HG03565 (cell line): ENCODE data around the gene SLC9A3.
"Not testable (repeated sequence)": the region's sequence is repeated elsewhere in the genome, so short reads cannot be mapped to it uniquely, and the experiment has no call there.

Experiments used
- ATAC-seq: cut with Tn5 transposase; IDR thresholded peaks from one replicate; pipeline ENCODE4 v1.9.1; 2021; ENCODE audit warnings: mild to moderate bottlenecking, moderate library complexity; ENCODE audit not compliant: unreplicated experiment

Gene SLC9A3

DNA sequence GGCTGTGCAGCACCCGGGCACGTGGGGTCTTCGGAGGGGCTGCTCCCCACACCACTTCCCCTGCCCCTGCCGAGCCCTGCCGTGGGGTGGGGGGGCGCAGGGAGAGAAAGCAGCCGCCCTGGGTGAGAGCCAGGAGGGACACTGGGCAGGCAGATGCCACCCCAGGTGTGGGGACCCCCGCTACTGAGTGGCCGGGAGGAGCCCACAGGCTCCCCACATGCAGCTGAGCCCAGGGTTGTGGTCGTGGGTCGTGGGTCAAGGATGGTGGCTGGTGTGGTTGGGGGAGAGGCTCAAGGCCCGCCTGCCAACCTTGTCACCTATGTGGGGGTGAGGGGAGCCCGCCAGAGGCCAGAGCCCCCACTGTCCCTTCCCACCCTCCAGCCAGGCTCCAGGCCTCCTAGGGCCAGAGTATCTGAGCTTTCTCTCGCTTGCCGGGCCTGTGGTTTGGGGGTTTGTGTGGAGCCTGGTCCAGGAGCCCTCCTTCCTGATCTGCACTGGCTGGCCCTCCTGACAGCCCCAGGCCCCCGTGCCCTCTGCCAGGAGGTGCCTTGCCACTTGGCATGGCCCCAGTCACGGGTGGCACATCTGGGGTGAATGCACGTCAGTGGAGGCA, 45.8 kb downstream of the SLC9A3 start:
- ATAC-seq = no peak

DNA sequence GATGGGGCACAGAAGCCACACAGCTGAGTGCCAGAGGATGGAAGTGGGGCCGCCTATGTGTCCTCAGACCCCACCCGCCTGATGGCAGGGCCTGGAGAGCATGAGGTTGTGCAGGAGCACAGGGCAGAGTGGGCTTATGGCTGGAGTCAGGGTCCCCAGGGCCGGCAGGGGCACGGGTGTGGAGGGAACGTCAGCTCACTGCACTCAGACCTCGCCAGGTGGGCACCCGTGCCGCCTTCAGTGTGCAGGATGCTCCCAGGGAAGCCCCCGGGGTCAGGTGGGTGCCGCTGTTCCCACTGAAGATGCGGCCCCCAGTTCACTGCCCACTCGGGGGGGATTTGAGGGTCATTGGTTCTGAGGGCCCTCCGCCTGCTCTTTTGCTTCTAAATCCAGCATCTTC, 46.4 kb downstream of the SLC9A3 start:
- ATAC-seq = no peak

DNA sequence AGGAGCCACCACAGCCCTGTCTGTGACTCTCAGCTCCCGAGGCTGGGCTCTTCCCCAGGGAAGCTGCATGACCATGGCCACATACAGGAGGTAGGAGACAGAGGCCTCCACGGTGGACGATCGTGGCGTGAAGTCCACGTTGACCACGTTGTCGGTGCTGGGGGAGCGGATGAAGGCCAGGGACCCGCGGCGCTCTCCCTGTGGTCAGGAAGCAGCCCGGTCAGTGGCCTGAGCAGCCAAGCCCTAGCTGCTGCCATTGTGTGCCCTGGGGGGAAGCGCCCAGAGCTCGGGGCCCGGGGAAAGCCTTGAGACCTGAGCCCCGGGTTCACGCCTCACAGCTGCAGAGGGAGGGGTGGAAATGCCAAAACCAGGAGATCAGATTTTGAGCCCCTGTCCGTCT, 47.0 kb downstream of the SLC9A3 start:
- ATAC-seq = no peak

DNA sequence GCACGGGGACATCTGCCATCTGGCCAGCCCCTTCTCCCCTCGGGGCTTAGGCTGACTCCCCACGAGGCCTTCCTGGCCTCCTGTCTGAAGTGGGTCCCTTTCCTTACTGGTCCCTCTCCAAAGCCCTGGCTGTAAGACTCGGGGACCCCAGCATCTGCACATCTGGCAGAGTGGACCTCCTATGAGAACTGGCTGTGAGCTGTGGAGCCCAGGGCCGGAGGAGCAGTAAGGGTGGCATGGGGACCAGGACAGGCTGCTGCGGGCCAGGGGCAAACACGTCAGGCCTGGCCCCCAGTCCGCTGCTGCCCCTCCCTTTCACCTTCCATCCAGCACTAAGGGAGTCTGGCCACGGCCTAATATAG, 47.5 kb downstream of the SLC9A3 start:
- ATAC-seq = no peak

DNA sequence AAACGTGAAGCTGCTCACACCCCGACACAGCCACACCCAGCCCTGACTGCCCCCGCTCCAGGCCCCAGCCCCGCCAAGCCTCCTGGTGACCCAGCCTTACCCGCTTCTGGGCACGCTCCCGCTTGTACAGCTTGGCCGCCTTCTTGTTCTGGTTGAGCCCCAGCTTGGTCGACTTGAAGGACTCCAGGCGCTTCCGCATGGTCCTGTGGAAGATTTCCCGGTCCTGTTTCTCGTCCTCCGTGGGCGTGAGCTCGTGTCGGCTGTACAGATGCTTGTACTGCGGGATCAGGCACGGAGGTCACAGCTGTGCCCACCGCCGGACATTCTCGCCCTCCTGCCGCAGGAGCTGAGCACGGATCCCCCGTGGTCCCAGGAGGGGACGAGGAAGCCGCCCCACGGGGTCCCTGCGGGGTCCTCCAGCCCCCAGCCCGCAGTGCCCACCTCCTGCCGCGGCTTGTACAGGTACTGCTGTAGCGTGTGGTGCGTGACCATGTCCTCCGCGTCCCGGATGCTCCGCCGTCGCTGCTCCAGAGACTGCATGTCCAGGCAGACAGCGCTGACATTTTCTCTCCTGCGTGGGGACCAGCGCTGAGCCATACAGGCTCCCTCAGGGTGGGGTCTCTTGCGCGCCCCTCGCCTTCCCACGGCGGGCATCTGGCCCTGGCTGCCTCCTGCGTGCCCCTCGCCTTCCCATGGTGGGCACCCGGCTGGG, 48.0 kb downstream of the SLC9A3 start:
- ATAC-seq = no peak

DNA sequence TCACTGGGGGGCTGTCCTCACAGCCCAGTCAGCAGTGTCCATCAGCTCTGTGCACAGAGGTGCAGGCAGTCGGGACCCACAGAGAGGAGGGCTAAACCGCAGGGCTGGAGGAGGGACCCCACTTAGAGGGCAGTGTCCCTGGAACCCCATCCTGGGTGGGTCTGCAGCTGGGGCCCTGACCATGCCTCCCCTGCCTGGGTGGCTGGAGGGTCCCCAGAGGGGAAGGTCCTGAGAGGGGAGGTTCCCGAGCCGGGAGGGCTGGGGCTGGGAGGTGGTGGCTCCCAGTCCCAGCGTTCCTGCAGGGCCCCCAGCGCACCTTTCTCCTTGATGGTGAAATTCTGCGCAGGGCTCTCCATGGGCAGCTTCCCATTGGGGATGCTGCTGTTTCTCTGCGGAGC, 48.5 kb downstream of the SLC9A3 start:
- ATAC-seq = no peak

DNA sequence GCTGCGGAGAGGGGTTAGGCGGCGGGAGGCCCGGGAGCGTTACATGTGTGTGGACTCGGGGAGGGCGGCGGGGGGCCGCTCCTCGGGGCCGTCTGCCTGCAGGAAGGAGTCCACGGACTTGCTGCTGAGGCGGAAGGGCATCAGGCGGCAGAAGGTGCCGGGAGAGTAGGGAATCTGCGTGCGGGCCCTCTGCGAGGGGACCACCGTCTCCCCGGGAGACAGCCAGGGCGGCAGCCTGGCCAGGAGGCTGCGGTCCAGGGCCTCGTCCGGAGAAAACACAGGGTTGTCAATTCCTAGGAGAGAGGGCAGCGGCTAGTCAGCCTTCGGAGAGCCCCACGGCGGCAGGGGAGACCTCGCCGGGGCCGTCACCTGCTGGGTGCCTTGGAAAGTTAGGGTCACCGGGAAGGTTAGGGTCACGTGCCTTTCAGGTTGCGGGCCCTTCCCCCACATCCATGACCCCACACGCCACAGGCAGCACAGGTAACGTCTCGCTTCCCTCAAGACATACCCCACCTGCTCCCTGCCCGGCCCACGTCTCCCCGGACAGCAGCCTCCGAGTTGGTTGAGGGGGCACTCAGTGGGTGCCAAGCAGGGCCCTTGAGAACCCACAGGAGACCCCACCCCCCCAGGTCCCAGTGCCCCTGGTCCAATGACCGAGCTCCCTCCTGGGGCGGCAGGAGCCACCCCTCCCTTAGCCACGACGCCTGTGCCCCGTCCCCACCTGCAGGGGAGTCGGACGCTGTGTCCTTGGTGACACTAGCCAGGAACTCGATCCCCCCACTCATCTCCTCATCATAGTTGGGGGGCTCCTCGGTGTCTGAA, 49.2 kb downstream of the SLC9A3 start:
- ATAC-seq = no peak

DNA sequence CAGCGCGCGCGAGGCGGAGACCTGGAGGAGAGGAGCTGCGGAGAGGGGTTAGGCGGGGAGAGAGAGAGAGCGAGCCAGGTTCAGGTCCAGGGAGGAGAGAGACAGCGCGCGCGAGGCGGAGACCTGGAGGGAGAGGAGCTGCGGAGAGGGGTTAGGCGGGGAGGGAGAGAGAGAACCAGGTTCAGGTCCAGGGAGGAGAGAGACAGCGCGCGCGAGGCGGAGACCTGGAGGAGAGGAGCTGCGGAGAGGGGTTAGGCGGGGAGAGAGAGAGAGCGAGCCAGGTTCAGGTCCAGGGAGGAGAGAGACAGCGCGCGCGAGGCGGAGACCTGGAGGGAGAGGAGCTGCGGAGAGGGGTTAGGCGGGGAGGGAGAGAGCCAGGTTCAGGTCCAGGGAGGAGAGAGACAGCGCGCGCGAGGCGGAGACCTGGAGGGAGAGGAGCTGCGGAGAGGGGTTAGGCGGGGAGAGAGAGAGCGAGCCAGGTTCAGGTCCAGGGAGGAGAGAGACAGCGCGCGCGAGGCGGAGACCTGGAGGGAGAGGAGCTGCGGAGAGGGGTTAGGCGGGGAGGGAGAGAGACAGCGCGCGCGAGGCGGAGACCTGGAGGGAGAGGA, 49.9 kb downstream of the SLC9A3 start:
- not testable (repeated sequence) for ATAC-seq

DNA sequence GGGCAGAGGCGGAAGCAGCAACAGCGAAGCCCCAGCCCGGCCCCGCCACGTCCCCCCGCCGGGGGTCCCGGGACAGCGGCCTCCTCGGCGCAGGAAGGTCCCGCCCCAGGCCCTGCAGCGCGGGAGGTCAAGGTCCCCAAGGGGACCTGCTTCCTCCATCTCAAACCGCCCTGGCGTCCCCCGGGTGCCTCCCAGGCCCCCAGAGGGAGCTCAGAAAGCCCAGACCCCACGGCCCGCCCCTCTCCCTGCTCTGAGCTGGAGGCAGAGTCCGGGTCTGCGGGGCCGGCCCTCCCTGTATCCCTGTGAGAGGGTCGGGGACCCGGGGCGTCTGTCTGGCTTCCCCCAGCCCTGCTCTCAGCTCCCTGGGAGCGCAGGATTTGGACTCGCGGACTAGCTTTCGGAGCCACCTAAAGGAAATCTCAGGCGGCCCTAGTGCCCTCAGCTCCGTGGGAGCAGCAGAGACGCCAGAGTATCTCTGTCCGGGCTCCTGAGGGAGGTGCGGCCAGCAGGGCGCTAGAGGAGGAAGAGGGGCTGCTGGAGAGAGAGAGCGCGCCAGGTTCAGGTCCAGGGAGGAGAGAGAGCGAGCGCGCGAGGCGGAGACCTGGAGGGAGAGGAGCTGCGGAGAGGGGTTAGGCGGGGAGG, 50.6 kb downstream of the SLC9A3 start:
- ATAC-seq = peak; percentile 13

DNA sequence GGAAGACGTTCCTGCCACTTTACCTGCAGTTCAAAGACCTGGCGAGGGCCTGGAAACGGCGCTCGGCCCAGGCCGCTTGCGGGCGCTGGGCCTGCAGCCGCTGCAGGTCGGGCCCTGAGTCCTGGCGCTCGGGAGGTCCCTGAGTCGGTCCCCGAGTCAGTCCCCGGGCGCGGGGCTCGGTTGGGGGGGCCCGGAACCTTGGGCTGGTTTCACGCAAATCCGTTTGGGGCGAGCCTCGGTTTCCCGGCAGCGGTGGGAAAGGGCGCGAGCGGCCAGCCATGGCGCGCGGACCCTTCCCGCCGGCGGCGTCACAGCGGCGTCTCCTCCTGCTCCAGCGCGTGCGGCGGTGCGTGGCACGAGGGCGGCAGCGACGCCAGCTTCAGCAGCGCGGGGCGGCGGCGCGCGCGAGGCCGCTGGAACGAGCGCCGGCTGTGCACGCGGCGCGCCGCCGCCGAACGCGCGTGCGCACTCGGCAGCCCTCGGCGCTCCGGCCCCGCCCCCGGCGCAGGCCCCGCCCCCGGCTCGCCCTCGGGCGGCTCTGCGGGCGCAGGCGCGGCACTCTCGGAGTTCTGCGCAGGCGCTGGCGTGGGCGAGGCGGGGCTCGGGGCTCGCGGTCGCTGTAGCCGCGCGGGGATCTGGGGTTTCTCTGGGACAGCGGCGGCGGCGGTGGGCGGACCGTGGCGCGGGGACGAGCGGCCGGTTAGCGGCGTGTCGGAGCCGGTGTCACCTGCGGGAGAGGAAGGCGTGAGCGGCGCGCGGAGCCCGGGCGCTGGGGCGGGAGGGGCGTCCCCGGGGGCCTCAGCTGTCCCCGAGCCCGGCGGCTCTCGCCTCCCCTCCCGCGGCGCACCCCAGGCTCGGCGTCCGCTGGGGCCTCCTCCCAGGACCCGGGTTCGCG, 51.3 kb downstream of the SLC9A3 start:
- peak; percentile 70 for ATAC-seq

DNA sequence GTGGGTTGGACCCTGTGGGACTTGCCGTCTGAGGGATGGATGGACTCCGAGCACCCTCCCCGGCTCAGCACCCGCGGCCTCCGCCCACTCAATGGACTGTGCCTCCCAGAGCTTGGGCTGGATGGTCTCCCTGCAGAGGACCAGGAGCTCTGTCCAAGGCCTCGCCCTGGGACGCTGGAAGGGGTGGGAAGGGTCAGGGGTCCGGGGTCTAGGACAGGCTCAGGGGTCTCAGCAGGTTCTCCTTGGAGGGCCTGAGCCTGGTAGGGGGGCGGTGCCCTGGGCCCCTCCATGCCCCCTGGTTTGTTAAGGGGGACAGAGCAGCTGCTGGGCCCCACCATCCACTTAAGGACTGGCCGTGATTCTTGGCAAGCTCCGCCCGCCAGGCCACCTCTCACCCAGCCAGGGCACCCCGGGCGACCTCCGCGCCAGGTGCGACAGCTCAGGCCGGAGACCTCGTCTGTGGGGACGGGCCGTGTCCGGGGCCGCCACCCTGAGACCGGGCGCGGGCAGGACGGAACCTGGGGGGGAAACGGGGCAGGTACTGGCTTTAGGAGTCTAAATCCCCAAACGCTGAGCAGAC, 52.1 kb downstream of the SLC9A3 start:
- no peak for ATAC-seq

DNA sequence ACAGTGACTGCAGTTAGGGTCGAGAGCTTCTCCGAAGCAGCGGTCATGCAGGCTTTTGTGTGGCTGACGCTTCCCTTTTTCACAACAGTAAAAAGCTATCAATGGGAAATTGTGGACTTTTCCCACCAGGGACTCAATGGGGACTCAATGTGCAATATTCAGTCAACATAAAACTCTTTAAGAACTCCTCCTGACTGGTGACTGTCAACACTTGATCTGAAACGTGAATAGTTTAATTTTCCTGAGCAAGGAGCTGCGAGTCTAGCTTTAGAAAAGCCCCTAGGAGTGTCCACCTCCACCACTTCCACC, 52.5 kb downstream of the SLC9A3 start:
- ATAC-seq = no peak

DNA sequence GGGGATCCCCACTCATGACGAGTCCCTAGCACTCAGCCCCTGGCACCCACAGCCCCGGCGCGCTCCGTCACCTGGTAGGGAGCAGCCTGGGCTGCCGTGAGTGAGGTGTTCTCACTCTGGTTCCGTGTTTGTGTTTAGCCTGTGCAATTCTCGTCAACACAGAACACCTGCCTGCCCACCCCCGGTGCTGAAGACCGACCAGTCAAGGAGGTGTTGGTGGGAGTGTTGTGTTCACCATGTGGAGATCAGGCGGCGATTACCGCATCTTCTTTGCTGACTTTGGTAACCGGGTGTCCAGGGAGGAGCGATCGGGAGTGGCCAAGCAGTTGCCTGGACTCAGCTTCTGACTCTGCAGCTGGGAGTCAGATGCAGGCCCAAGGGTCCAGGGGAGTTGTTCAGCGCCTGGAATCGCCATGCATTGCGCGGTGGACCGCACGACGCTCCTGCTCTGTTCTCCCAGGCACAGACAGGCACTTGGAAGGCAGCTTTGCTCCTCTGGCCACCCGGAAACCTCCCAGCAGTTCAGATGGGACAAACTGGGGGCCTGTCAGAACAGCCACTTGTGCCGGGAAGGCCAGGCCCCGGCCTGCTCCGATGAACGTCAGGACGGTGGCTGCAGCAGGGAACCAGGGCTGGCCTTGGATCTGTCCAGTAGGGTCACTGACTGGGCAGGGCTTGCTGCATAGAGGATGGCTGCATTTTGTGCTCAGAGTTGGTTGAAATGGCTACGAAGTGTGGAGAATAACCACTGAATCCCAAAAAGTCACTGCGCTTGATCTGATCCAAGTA, 53.1 kb downstream of the SLC9A3 start:
- ATAC-seq = no peak

DNA sequence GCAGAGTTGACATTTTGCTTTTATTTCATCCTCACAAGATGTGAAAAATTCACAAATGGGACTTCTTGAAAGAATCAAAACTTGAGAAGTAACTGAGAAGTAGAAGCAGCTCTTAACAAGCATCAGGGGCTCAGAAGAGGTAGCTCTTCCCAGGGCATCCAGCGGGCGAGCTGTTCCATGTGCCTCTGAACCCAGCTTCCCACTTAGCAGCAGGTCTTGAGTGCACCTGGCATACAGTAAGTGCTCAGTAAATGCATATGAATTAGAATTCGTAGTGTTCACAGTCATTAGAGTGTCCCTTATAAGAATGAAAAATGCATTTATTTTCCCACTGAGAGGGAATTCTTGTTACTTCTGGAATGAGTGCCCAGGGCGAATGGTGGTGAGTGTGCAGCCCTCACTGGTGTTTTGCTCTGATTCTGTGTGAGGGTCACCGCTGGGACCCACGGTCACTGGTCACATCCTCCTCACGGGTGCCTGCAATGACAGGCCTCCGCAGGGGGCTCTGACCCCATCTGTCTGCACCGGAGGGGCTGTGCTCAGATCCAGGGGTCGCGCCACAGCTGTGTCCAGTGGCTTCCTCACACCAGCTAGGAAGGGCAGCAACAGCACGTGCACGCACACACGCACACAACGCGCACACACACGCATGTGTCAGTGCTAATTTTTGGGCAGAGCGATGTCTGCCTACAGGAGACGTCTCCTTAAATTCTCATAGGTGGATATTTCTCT, 54.3 kb downstream of the SLC9A3 start:
- no peak for ATAC-seq

DNA sequence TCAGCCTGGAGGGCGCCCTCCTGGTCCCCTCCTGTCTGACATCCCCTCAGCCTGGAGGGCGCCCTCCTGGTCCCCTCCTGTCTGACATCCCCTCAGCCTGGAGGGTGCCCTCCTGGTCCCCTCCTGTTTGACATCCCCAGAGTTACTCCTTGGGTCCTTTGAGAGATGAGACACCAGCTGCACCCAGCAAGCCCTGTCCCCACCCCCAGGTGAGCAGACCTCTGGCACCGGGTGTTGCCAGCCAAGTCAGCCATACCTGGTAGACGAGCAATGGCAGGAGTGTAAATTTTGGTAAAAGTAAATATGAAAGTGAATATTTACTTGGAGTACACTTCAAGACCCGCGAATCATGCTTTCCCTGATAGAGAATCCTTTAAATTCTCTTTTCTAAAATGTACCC, 55.8 kb downstream of the SLC9A3 start:
- ATAC-seq = no peak

DNA sequence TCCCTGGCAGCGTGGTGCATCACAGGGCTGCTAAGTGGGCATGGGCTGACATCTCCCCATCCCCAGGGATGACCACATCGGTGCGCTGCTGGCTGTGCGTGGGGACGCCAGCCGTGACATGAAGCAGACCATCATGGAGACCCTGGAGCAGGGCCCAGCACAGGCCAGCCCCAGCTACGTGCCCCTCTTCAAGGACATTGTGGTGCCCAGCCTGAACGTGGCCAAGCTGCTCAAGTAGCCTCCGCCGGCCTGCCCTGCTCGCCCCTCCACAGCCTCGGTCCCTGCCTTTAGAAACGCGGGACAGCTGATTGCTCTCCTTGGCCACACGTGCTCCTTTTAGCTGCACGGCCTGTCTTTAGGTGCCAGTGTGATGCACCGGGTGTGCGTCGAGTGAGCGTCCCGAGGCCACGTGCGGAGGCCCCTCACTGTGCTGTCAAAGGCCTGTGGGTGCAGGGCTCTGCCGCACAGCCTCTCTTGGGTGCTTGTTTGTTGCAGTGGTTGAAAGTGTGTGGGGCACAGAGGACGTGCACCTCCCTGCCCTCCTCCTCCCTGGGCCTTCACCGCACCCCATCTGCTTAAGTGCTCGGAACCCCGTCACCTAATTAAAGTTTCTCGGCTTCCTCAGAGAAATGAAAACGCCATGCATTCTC, 57.5 kb downstream of the SLC9A3 start:
- ATAC-seq = no peak

DNA sequence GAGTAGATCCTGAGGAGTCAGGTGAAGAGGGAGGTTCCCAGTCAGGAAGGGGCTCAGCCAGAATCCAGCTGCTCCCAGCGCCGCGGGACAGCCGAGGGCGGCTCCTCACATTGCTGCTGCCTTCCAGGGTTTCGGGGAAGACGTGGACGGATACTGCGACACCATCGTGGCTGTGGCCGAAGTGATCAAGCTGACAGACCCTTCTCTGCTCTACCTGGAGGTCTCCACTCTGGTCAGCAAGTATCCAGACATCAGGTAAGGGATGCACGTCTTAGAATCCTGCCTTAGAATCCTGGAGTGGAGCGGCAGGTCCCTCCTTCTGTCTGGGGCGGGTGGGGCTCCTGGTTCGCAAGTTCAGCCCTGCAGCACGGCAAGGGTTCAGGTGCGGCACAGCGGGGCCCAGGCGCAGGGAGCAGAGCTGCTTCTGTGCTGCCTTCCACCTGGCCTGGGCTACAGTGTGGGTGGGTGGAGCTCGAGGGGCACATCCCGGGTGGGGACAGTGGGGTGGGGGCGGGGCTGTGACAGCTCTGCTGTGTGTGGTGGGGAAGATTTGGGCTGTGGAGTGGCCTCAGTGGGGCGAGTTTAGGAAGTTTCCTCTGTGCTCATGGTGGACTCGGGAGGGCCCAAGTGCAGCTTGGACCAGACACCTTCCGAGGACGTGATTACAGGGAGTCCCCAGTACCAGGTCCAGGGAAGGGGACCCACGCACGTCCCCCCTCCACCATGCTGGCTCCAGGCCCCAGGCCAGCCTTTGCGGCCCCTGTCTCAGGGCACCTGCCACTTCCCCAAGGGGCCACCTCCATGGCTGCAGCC, 58.5 kb downstream of the SLC9A3 start:
- no peak for ATAC-seq
